SU-DHL-6 (cell line): Measurements from ENCODE around the gene CIAO2A.

ENCODE experiments used
- EZH2phosphoT487 ChIP-seq: fragments of 200-600 bp; sonication (generic), shearing (Covaris generic); conservative IDR thresholded peaks from 2 replicates; pipeline ENCODE4 v1.6.1; 2018; ENCODE audit warnings: mild to moderate bottlenecking, antibody characterized with exemption, low read length, moderate library complexity, mixed read lengths
- TF ChIP-seq, protein P1 (sequence below): fragments of 200-600 bp; sonication (generic); IDR thresholded peaks from one replicate; pipeline ENCODE4 v1.5.1; 2017; ENCODE audit warnings: antibody characterized with exemption, mild to moderate bottlenecking, low read length, moderate library complexity; ENCODE audit not compliant: insufficient read depth, poor library complexity, severe bottlenecking

DNA sequence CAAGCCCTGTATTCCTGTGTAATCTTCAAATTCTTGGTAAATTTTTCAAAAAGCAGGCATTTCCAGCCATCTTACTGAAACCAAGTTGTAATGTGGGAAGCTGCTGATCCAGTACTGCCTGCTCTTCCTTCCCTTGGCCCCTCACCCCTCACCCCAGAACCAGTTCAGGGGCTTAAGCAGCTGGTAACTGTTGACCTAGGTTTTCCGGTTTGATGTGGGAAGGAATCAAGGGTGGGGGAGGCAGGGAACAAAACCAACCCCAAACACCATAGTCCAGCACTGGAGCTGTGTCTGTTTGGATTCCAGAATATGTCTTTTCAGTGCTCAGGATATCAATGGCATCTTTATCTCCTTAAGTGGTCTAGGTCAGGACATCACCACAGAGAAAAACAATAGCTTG, 28.8 kb upstream of the CIAO2A start:
- TF ChIP-seq, protein P1, sequence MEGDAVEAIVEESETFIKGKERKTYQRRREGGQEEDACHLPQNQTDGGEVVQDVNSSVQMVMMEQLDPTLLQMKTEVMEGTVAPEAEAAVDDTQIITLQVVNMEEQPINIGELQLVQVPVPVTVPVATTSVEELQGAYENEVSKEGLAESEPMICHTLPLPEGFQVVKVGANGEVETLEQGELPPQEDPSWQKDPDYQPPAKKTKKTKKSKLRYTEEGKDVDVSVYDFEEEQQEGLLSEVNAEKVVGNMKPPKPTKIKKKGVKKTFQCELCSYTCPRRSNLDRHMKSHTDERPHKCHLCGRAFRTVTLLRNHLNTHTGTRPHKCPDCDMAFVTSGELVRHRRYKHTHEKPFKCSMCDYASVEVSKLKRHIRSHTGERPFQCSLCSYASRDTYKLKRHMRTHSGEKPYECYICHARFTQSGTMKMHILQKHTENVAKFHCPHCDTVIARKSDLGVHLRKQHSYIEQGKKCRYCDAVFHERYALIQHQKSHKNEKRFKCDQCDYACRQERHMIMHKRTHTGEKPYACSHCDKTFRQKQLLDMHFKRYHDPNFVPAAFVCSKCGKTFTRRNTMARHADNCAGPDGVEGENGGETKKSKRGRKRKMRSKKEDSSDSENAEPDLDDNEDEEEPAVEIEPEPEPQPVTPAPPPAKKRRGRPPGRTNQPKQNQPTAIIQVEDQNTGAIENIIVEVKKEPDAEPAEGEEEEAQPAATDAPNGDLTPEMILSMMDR: no peak
- no peak for TF ChIP-seq EZH2phosphoT487
